Natural killer cell (primary cell): ENCODE results near the gene ATP8B4. TPM values are rescaled to one million over a fixed set of nuclear protein-coding genes. Genes with fewer than 3 reads are reported as not detected.

Experiments
- ATAC-seq, 3 donors: fragments of 150-1000 bp in 2 of 3; fragments of 200-7000 bp in 1 of 3; cut with Tn5 transposase; 1 replicate in 1 of 3; 2 replicates in 2 of 3; pipeline ENCODE4 v1.10.0; 2021; ENCODE audit warnings: mild to moderate bottlenecking in 2 of 3, moderate library complexity in 2 of 3
- DNase-seq, 2 donors: peaks; one replicate each; pipeline versions ENCODE4 v3.0.0 to v3.0.0-alpha.2; 2013 to 2021; ENCODE audit warnings: mixed read lengths in 1 of 2
- H3K27ac ChIP-seq: one replicate; pipeline ENCODE4 v1.5.1; 2013; ENCODE audit warnings: mild to moderate bottlenecking, low read length
- H3K27me3 ChIP-seq: one replicate; pipeline ENCODE4 v1.6.1; 2013; ENCODE audit warnings: low read length; ENCODE audit not compliant: control insufficient read depth, insufficient read depth
- H3K36me3 ChIP-seq: one replicate; pipeline ENCODE4 v1.6.1; 2013; ENCODE audit warnings: low read length; ENCODE audit not compliant: control insufficient read depth, insufficient read depth
- H3K4me1 ChIP-seq: one replicate; pipeline ENCODE4 v1.6.1; 2013; ENCODE audit warnings: low read length; ENCODE audit not compliant: control insufficient read depth, insufficient read depth
- H3K4me3 ChIP-seq: one replicate; pipeline ENCODE4 v1.5.1; 2013; ENCODE audit warnings: low read length
- H3K9me3 ChIP-seq: one replicate; pipeline ENCODE4 v1.6.1; 2013; ENCODE audit warnings: low read length; ENCODE audit not compliant: control insufficient read depth, insufficient read depth
- H3K27ac Mint-ChIP-seq, 2 donors: one replicate each; pipeline ENCODE4 v1.8.0; 2022; ENCODE audit warnings: mild to moderate bottlenecking in 2 of 2, mixed read lengths in 2 of 2, moderate library complexity in 1 of 2
- H3K27me3 Mint-ChIP-seq, 2 donors: one replicate each; pipeline ENCODE4 v1.8.0; 2022; ENCODE audit warnings: low read depth in 2 of 2, mixed read lengths in 2 of 2
- H3K36me3 Mint-ChIP-seq: one replicate; pipeline ENCODE4 v1.8.0; 2022; ENCODE audit warnings: mixed read lengths
- H3K4me1 Mint-ChIP-seq, 2 donors: one replicate each; pipeline ENCODE4 v1.8.0; 2022; ENCODE audit warnings: mixed read lengths in 2 of 2
- H3K4me3 Mint-ChIP-seq: one replicate; pipeline ENCODE4 v1.8.0; 2022; ENCODE audit warnings: mild to moderate bottlenecking, moderate library complexity, mixed read lengths
- H3K9me3 Mint-ChIP-seq, 2 donors: one replicate each; pipeline ENCODE4 v1.8.0; 2022; ENCODE audit warnings: mixed read lengths in 2 of 2
- CTCF ChIP-seq: fragments of 200-600 bp; IDR thresholded peaks from one replicate; pipeline ENCODE4 v1.8.0; 2022; ENCODE audit warnings: antibody characterized with exemption
- WGBS: methylation state at CpG from one replicate; pipeline ENCODE4 v1.1.7; 2013; ENCODE audit warnings: missing lambda C conversion rate; ENCODE audit not compliant: insufficient coverage; 5-methylcytosine and 5-hydroxymethylcytosine counted together
- intact Hi-C: fragments of 100-400 bp; cut with micrococcal nuclease; formaldehyde crosslinking; loops from one replicate; pipeline ENCODE4 v1.14.2; 2022
- total RNA-seq, 4 donors: library from RNA; stranded (reverse); fragments of 120-200 nt in 1 of 4; gene quantifications; one replicate each; pipeline versions ENCODE4 v1.2.3 to v1.2.4, GENCODE V29; 2013 to 2022

The ATP8B4 gene
- total RNA-seq, 3 donors from 2014 or later (not counting 1 experiment from before 2014, with no cell fraction given) = 55.6 to 89.5 (median 75.1) TPM

GRCh38 chr15:50138391-50138790 lies 19.4 kb upstream of the ATP8B4 start:
- Mint-ChIP-seq H3K4me3 (no peak overlapping the region), H3K27me3 (no peaks in the 10 kb centered on the region)
- intact Hi-C loops = no loop called here

GRCh38 chr15:50137893-50138292 lies 18.9 kb upstream of the ATP8B4 start:
- DNase-seq (no peak), ATAC-seq (no peak)
- no peak overlapping the region for H3K27ac ChIP-seq
- Mint-ChIP-seq H3K27me3 (no peaks in the 10 kb centered on the region), H3K27ac (no peak overlapping the region), H3K36me3 (no peaks in the 10 kb centered on the region), H3K4me3 (no peak overlapping the region), H3K4me1 (peaks cover 5 to 17% of the 10 kb centered on the region in 2 donors), H3K9me3 (no peaks in the 10 kb centered on the region)
- H3K4me3 ChIP-seq = no peak overlapping the region
- intact Hi-C loops = no loop called here
- H3K27me3 ChIP-seq = no peaks in the 10 kb centered on the region
- WGBS = no CpG with 5 or more reads among the region's 2 CpGs
- no peaks in the 10 kb centered on the region for H3K9me3 ChIP-seq
- H3K4me1 ChIP-seq = no peaks in the 10 kb centered on the region
- H3K36me3 ChIP-seq = no peaks in the 10 kb centered on the region
- TF ChIP-seq CTCF = no peak

More at GRCh38 chr15:50138391-50138790, 19.4 kb upstream of the ATP8B4 start:
- peak in 1 of 3 donors; percentile 33 for ATAC-seq
- Mint-ChIP-seq H3K36me3 (no peaks in the 10 kb centered on the region), H3K9me3 (no peaks in the 10 kb centered on the region), H3K27ac (no peak overlapping the region), H3K4me1 (peaks cover 5 to 17% of the 10 kb centered on the region in 2 donors)
- Histone ChIP-seq H3K4me1 (no peaks in the 10 kb centered on the region), H3K4me3 (no peak overlapping the region), H3K9me3 (no peaks in the 10 kb centered on the region), H3K27ac (no peak overlapping the region), H3K36me3 (no peaks in the 10 kb centered on the region), H3K27me3 (no peaks in the 10 kb centered on the region)
- no peak for TF ChIP-seq CTCF
- no peak for DNase-seq

GRCh38 chr15:50137330-50137761 lies 18.3 kb upstream of the ATP8B4 start:
- no peak for TF ChIP-seq CTCF
- no peak overlapping the region for H3K27ac Mint-ChIP-seq

GRCh38 chr15:50135031-50135551 lies 16.1 kb upstream of the ATP8B4 start:
- Mint-ChIP-seq H3K36me3 (no peaks in the 10 kb centered on the region), H3K27ac (peak overlapping the region in 1 of 2 donors; percentile 37), H3K4me3 (no peak overlapping the region), H3K9me3 (no peaks in the 10 kb centered on the region), H3K4me1 (peaks cover 5 to 17% of the 10 kb centered on the region in 2 donors), H3K27me3 (no peaks in the 10 kb centered on the region)
- Histone ChIP-seq H3K4me1 (no peaks in the 10 kb centered on the region), H3K36me3 (no peaks in the 10 kb centered on the region), H3K27ac (no peak overlapping the region), H3K4me3 (no peak overlapping the region), H3K27me3 (no peaks in the 10 kb centered on the region), H3K9me3 (no peaks in the 10 kb centered on the region)
- ATAC-seq = peak in 2 of 3 donors; percentile 48 to 50
- DNase-seq = no peak
- intact Hi-C loops = no loop called here
- no peak for TF ChIP-seq CTCF
- WGBS = 70% methylated on average over 5 of the region's 5 CpGs

More at GRCh38 chr15:50137330-50137761, 18.3 kb upstream of the ATP8B4 start:
- Mint-ChIP-seq H3K4me1 (peaks cover 5 to 17% of the 10 kb centered on the region in 2 donors), H3K9me3 (no peaks in the 10 kb centered on the region), H3K36me3 (no peaks in the 10 kb centered on the region), H3K4me3 (no peak overlapping the region), H3K27me3 (no peaks in the 10 kb centered on the region)
- DNase-seq (no peak), ATAC-seq (no peak)
- Histone ChIP-seq H3K27me3 (no peaks in the 10 kb centered on the region), H3K27ac (no peak overlapping the region), H3K9me3 (no peaks in the 10 kb centered on the region), H3K4me3 (no peak overlapping the region), H3K36me3 (no peaks in the 10 kb centered on the region), H3K4me1 (no peaks in the 10 kb centered on the region)
- intact Hi-C loops = no loop called here
- 79% methylated on average over 7 of the region's 7 CpGs for WGBS
